ENCODE measurements around the gene CHCHD5.

DNA sequence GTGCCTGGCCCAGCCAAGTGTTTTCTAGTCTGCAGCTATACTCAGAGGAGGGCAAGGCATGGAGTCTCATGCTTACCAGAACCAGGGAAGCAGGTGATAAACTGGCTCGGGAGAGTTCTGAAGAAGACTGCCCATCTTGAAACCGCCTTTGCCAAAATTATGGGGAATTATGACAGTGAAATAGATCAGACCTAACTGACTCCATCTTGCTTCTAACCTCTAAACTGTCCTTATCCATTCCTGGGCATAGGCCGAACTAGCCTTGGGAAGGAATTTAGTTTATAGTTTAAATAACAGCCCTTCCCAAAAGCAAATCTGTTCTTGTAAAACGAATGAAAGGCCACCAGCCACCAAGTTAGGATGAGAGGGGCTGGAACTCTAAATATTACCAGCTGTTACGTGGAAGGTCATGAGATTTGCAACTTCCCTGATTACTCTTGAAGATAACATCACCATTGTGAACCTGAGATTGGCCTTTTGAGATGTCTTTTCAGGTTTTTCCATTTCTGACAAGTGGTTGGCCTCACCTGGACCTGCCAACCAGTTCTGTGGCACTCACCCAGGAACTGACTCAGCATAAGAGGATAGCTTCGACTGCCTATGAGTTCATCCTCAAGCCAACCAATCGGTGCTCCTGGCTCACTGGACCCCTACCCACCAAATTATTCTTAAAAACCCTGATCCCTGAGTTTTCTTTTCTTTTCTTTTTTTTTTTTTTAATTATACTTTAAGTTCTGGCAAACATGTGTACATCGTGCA lies 23.4 kb downstream of the CHCHD5 start:
- TF ChIP-seq, protein P1, sequence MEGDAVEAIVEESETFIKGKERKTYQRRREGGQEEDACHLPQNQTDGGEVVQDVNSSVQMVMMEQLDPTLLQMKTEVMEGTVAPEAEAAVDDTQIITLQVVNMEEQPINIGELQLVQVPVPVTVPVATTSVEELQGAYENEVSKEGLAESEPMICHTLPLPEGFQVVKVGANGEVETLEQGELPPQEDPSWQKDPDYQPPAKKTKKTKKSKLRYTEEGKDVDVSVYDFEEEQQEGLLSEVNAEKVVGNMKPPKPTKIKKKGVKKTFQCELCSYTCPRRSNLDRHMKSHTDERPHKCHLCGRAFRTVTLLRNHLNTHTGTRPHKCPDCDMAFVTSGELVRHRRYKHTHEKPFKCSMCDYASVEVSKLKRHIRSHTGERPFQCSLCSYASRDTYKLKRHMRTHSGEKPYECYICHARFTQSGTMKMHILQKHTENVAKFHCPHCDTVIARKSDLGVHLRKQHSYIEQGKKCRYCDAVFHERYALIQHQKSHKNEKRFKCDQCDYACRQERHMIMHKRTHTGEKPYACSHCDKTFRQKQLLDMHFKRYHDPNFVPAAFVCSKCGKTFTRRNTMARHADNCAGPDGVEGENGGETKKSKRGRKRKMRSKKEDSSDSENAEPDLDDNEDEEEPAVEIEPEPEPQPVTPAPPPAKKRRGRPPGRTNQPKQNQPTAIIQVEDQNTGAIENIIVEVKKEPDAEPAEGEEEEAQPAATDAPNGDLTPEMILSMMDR (IDR thresholded peaks at IDR 0.05) = no peak
- TF ChIP-seq EP300 (IDR thresholded peaks at IDR 0.05) (no peak), POLR2AphosphoS5 (IDR thresholded peaks at IDR 0.05) (no peak)
